H9 (cell line): ENCODE data around the gene STARD3. TPM values are rescaled to one million over a fixed set of nuclear protein-coding genes. Genes with fewer than 3 reads are reported as not detected.

Experiments
- DNase-seq: peaks from one replicate; pipeline ENCODE4 v3.0.0-alpha.2; 2017
- H2AFZ ChIP-seq: one replicate; pipeline ENCODE4 v1.6.1; 2013; ENCODE audit warnings: mild to moderate bottlenecking, low read length, control low read depth, moderate library complexity
- H2AK5ac ChIP-seq: 2 replicates; pipeline ENCODE4 v1.6.1; 2013; ENCODE audit warnings: low read length, control low read depth, mixed read lengths; ENCODE audit not compliant: insufficient read length
- H2BK120ac ChIP-seq: one replicate; pipeline ENCODE4 v1.6.1; 2013; ENCODE audit warnings: low read depth, mild to moderate bottlenecking, low read length, control low read depth, inconsistent platforms; ENCODE audit not compliant: poor library complexity, severe bottlenecking
- H2BK12ac ChIP-seq: 2 replicates; pipeline ENCODE4 v1.6.1; 2013; ENCODE audit warnings: low read length, control low read depth, mixed read lengths, low read depth; ENCODE audit not compliant: insufficient read length
- H2BK15ac ChIP-seq: 2 replicates; pipeline ENCODE4 v1.6.1; 2013; ENCODE audit warnings: low read depth, low read length, control low read depth
- H2BK20ac ChIP-seq: one replicate; pipeline ENCODE4 v1.6.1; 2013; ENCODE audit warnings: low read depth, mild to moderate bottlenecking, low read length, control low read depth, inconsistent platforms; ENCODE audit not compliant: poor library complexity, severe bottlenecking
- H2BK5ac ChIP-seq: 2 replicates; pipeline ENCODE4 v1.6.1; 2013; ENCODE audit warnings: low read length, control low read depth, mixed read lengths; ENCODE audit not compliant: insufficient read length
- H3K14ac ChIP-seq: 2 replicates; pipeline ENCODE4 v1.6.1; 2013; ENCODE audit warnings: low read length, control low read depth; ENCODE audit not compliant: insufficient read depth
- H3K18ac ChIP-seq: 2 replicates; pipeline ENCODE4 v1.6.1; 2013; ENCODE audit warnings: low read depth, mild to moderate bottlenecking, mixed read lengths, low read length, control low read depth; ENCODE audit not compliant: insufficient read length
- H3K23ac ChIP-seq: 2 replicates; pipeline ENCODE4 v1.6.1; 2013; ENCODE audit warnings: low read length, control low read depth, mixed read lengths, low read depth; ENCODE audit not compliant: insufficient read length
- H3K23me2 ChIP-seq: 2 replicates; pipeline ENCODE4 v1.6.1; 2013; ENCODE audit warnings: low read depth, mild to moderate bottlenecking, mixed read lengths, low read length, control low read depth; ENCODE audit not compliant: insufficient read length, poor library complexity, severe bottlenecking
- H3K27ac ChIP-seq: 2 replicates; pipeline ENCODE4 v1.5.1; 2013; ENCODE audit warnings: low read length, control low read depth, mixed read lengths, low read depth; ENCODE audit not compliant: insufficient read length
- H3K27me3 ChIP-seq: 2 replicates; pipeline ENCODE4 v1.6.1; 2013; ENCODE audit warnings: low read length, control low read depth, inconsistent platforms; ENCODE audit not compliant: insufficient read depth
- H3K4ac ChIP-seq: 2 replicates; pipeline ENCODE4 v1.6.1; 2013; ENCODE audit warnings: low read depth, mild to moderate bottlenecking, control low read depth, inconsistent platforms, low read length, moderate library complexity
- H3K4me1 ChIP-seq: 2 replicates; pipeline ENCODE4 v1.6.1; 2013; ENCODE audit warnings: low read length, control low read depth, inconsistent platforms; ENCODE audit not compliant: insufficient read depth
- H3K4me2 ChIP-seq: 2 replicates; pipeline ENCODE4 v1.6.1; 2013; ENCODE audit warnings: low read length, control low read depth, mixed read lengths; ENCODE audit not compliant: insufficient read length, insufficient read depth
- H3K56ac ChIP-seq: 2 replicates; pipeline ENCODE4 v1.6.1; 2013; ENCODE audit warnings: low read depth, mild to moderate bottlenecking, mixed read lengths, low read length, control low read depth; ENCODE audit not compliant: insufficient read length
- H3K79me1 ChIP-seq: 2 replicates; pipeline ENCODE4 v1.6.1; 2013; ENCODE audit warnings: low read depth, mild to moderate bottlenecking, moderate library complexity, low read length, control low read depth, inconsistent platforms; ENCODE audit not compliant: insufficient read depth, poor library complexity, severe bottlenecking
- H3K79me2 ChIP-seq: 2 replicates; pipeline ENCODE4 v1.6.1; 2013; ENCODE audit warnings: low read length, control low read depth, inconsistent platforms; ENCODE audit not compliant: insufficient read depth
- H3K9ac ChIP-seq: 2 replicates; pipeline ENCODE4 v1.6.1; 2013; ENCODE audit warnings: low read length, control low read depth, mixed read lengths; ENCODE audit not compliant: insufficient read length; ENCODE audit errors: extremely low read depth
- H3K9me3 ChIP-seq: one replicate; pipeline ENCODE4 v1.6.1; 2013; ENCODE audit warnings: low read depth, low read length, inconsistent platforms; ENCODE audit not compliant: control insufficient read depth
- H3T11ph ChIP-seq: one replicate; pipeline ENCODE4 v1.6.1; 2013; ENCODE audit warnings: mild to moderate bottlenecking, low read length, control low read depth, inconsistent platforms
- H4K20me1 ChIP-seq: one replicate; pipeline ENCODE4 v1.6.1; 2013; ENCODE audit not compliant: control insufficient read depth, insufficient read length, insufficient read depth
- H4K5ac ChIP-seq: 2 replicates; pipeline ENCODE4 v1.6.1; 2013; ENCODE audit warnings: low read depth, mild to moderate bottlenecking, mixed read lengths, low read length, control low read depth; ENCODE audit not compliant: insufficient read length
- H4K8ac ChIP-seq: replicated peaks from 2 replicates; pipeline ENCODE4 v1.6.1; 2013; ENCODE audit warnings: low read length, control low read depth, mixed read lengths, low read depth; ENCODE audit not compliant: insufficient read length
- H4K91ac ChIP-seq: 2 replicates; pipeline ENCODE4 v1.6.1; 2013; ENCODE audit warnings: low read depth, mild to moderate bottlenecking, moderate library complexity, mixed read lengths, low read length, control low read depth; ENCODE audit not compliant: insufficient read length
- H3K27ac Mint-ChIP-seq, 3 experiments: 2 replicates in 2 of 3; 3 replicates in 1 of 3; pipeline ENCODE4 v1.8.0; 2020 to 2021; ENCODE audit warnings: mixed read lengths in 3 of 3, mild to moderate bottlenecking in 1 of 3, moderate library complexity in 1 of 3
- H3K27me3 Mint-ChIP-seq: 2 replicates; pipeline ENCODE4 v1.8.0; 2021; ENCODE audit warnings: low read depth, mild to moderate bottlenecking, moderate library complexity, mixed read lengths
- H3K36me3 Mint-ChIP-seq, 3 experiments: 2 replicates in 2 of 3; 3 replicates in 1 of 3; pipeline ENCODE4 v1.8.0; 2020 to 2021; ENCODE audit warnings: low read depth in 3 of 3, mixed read lengths in 3 of 3; ENCODE audit not compliant: insufficient read depth in 1 of 3
- H3K4me1 Mint-ChIP-seq, 2 experiments: 2 replicates each; pipeline ENCODE4 v1.8.0; 2020; ENCODE audit warnings: mixed read lengths in 2 of 2
- H3K4me3 Mint-ChIP-seq, 2 experiments: 2 replicates in 1 of 2; 3 replicates in 1 of 2; pipeline ENCODE4 v1.8.0; 2020 to 2021; ENCODE audit warnings: mild to moderate bottlenecking in 2 of 2, mixed read lengths in 2 of 2, moderate library complexity in 1 of 2
- H3K9me3 Mint-ChIP-seq, 2 experiments: 2 replicates in 1 of 2; 3 replicates in 1 of 2; pipeline ENCODE4 v1.8.0; 2020; ENCODE audit warnings: mild to moderate bottlenecking in 2 of 2, mixed read lengths in 2 of 2, moderate library complexity in 1 of 2
- CTCF ChIP-seq: fragments of 200-600 bp; sonication (generic); conservative IDR thresholded peaks from 3 replicates; pipeline ENCODE4 v1.8.0; 2021; ENCODE audit warnings: antibody characterized with exemption, mild to moderate bottlenecking
- WGBS: extraction: QIAGEN DNeasy Blood & Tissue Kit; methylation state at CpG from one replicate; pipeline ENCODE4 v1.1.7; 2013; ENCODE audit warnings: missing lambda C conversion rate, low lambda C conversion rate, mixed read lengths; ENCODE audit not compliant: insufficient read length; ENCODE audit errors: extremely low coverage; 5-methylcytosine and 5-hydroxymethylcytosine counted together
- total RNA-seq: library from RNA; stranded (reverse); gene quantifications from 2 replicates; pipeline ENCODE4 v1.2.1, GENCODE V29; 2021

Gene STARD3
- total RNA-seq, 1 experiment from 2014 or later: 51.3 TPM

- Histone ChIP-seq H3K18ac (no peak overlapping the region), H3K4ac (no peak overlapping the region), H3K27me3 (no peaks in the 10 kb centered on the region), H3K9me3 (no peaks in the 10 kb centered on the region), H3K79me1 (no peaks in the 10 kb centered on the region), H3K14ac (no peak overlapping the region), H2BK120ac (no peak overlapping the region), H3K27ac (no peak overlapping the region), H3K9ac (no peak overlapping the region), H4K91ac (no peak overlapping the region), H2BK20ac (no peak overlapping the region), H4K8ac (no peak overlapping the region), H4K5ac (no peak overlapping the region), H2AK5ac (no peak overlapping the region), H3K23me2 (peaks cover 11% of the 10 kb centered on the region), H2BK12ac (no peak overlapping the region), H2AFZ (no peak overlapping the region), H3K4me2 (no peak overlapping the region), H3K4me1 (peaks cover 9% of the 10 kb centered on the region; the same call in 1 of the 2 replicates), H2BK5ac (no peak overlapping the region), H3K23ac (no peak overlapping the region), H3T11ph (no peak overlapping the region), H2BK15ac (no peak overlapping the region), H4K20me1 (no peaks in the 10 kb centered on the region), H3K56ac (no peak overlapping the region), H3K79me2 (no peaks in the 10 kb centered on the region; the same call in 1 of the 2 replicates)
- Mint-ChIP-seq H3K4me3 (no peak overlapping the region; a peak in 1 of 5 replicates), H3K36me3 (peaks cover 0 to 4% (median 0%) of the 10 kb centered on the region in 3 experiments; a peak in 3 of 7 replicates), H3K4me1 (peaks cover 66 to 68% of the 10 kb centered on the region in 2 experiments), H3K27ac (peak overlapping the region in 2 of 3 experiments; percentile 50 to 92; a peak in 3 of 7 replicates), H3K9me3 (no peaks in the 10 kb centered on the region), H3K27me3 (no peaks in the 10 kb centered on the region; the same call in 1 of the 2 replicates)
- no CpG with 5 or more reads among the region's 4 CpGs for WGBS
- DNase-seq: no peak
- no peak for TF ChIP-seq CTCF
Measured at GRCh38 chr17:39640591-39641031, 3.7 kb downstream of the STARD3 start.
